ENCODE measurements around the gene SIM1.
A peak's percentile ranks its signal among the peaks of the same experiment; 100 is the strongest.

SIM1 gene

DNA sequence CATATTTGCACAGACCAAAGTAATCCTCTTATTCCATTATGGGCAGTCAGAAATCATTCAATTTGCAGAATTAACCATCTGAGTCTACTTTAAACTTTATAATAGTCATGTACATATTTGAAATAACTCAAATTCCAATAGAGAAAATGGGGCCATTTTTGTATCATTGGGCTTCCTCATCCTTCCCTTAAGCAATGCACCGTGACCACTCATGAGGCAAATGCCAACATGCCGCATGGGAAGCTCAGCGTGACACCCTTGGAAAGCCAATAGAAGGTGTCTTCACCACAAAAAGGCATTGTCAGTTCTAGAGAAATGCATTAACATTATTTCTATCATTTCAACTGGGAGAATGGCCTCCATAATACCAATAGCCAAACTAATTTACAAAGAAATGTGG lies 38.5 kb downstream of the SIM1 start:
- Histone ChIP-seq H3K27ac (ENCODE audit: low read length) (no peak overlapping the region), H3K4me1 (ENCODE audit: insufficient read depth, low read length) (peaks cover 4% of the 10 kb centered on the region; the same call in 1 of the 2 replicates), H3K4me2 (ENCODE audit: insufficient read depth, low read length) (no peak overlapping the region), H3K79me2 (ENCODE audit: insufficient read depth, low read length) (no peaks in the 10 kb centered on the region), H3K9me3 (ENCODE audit: insufficient read depth, low read length, severe bottlenecking) (no peaks in the 10 kb centered on the region), H3K36me3 (ENCODE audit: insufficient read depth, low read length) (no peaks in the 10 kb centered on the region), H4K20me1 (ENCODE audit: insufficient read depth, low read length) (no peaks in the 10 kb centered on the region), H3K4me3 (ENCODE audit: low read depth in 1 of 2, low read length in 2 of 2) (no peak overlapping the region), H3K9ac (ENCODE audit: low read depth, low read length) (no peak overlapping the region), H3K27me3 (ENCODE audit: insufficient read depth, low read length, poor library complexity) (no peaks in the 10 kb centered on the region), H2AFZ (ENCODE audit: low read depth, low read length) (no peak overlapping the region)
- ATAC-seq (ENCODE audit: insufficient read depth, low read depth) (no peak), DNase-seq (no peak)
- no peak for TF ChIP-seq EZH2 (IDR thresholded peaks at IDR 0.05; ENCODE audit: borderline replicate concordance, low read depth, low read length, severe bottlenecking)
- TF ChIP-seq, protein P1, sequence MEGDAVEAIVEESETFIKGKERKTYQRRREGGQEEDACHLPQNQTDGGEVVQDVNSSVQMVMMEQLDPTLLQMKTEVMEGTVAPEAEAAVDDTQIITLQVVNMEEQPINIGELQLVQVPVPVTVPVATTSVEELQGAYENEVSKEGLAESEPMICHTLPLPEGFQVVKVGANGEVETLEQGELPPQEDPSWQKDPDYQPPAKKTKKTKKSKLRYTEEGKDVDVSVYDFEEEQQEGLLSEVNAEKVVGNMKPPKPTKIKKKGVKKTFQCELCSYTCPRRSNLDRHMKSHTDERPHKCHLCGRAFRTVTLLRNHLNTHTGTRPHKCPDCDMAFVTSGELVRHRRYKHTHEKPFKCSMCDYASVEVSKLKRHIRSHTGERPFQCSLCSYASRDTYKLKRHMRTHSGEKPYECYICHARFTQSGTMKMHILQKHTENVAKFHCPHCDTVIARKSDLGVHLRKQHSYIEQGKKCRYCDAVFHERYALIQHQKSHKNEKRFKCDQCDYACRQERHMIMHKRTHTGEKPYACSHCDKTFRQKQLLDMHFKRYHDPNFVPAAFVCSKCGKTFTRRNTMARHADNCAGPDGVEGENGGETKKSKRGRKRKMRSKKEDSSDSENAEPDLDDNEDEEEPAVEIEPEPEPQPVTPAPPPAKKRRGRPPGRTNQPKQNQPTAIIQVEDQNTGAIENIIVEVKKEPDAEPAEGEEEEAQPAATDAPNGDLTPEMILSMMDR (IDR thresholded peaks at IDR 0.05; ENCODE audit: borderline replicate concordance, extremely low read depth, low read length, poor library complexity, severe bottlenecking): no peak

DNA sequence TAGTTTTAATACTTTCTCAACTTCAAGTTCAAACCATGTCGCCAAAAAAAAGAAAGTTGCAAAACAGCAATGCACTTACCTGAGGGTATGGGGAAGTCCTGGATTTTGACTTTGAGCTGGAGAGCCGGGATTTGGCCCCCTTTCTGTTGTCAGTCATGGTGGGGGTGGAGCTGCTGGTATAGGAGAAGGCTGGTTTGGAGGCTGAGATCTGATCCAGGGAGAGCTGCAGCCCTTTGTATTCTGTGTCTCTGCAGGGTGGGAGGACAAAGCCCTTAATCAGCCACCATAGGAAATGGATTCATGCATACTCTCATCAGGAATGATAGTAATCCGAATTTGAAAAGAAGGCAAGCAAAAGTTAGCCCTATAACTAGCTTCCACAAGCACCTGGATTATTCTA lies 44.0 kb downstream of the SIM1 start:
- no peak for TF ChIP-seq EZH2 (IDR thresholded peaks at IDR 0.05; ENCODE audit: borderline replicate concordance, low read depth, low read length, severe bottlenecking)
- TF ChIP-seq, protein P1 (IDR thresholded peaks at IDR 0.05; ENCODE audit: borderline replicate concordance, extremely low read depth, low read length, poor library complexity, severe bottlenecking): no peak
- Histone ChIP-seq H4K20me1 (ENCODE audit: insufficient read depth, low read length) (no peaks in the 10 kb centered on the region), H3K36me3 (ENCODE audit: insufficient read depth, low read length) (no peaks in the 10 kb centered on the region), H3K4me2 (ENCODE audit: insufficient read depth, low read length) (no peak overlapping the region), H3K27ac (ENCODE audit: low read length) (no peak overlapping the region), H3K27me3 (ENCODE audit: insufficient read depth, low read length, poor library complexity) (no peaks in the 10 kb centered on the region), H3K79me2 (ENCODE audit: insufficient read depth, low read length) (no peaks in the 10 kb centered on the region), H3K4me1 (ENCODE audit: insufficient read depth, low read length) (peaks cover 9% of the 10 kb centered on the region), H3K9me3 (ENCODE audit: insufficient read depth, low read length, severe bottlenecking) (no peaks in the 10 kb centered on the region), H3K9ac (ENCODE audit: low read depth, low read length) (no peak overlapping the region), H2AFZ (ENCODE audit: low read depth, low read length) (no peak overlapping the region), H3K4me3 (ENCODE audit: low read depth in 1 of 2, low read length in 2 of 2) (no peak overlapping the region)
- DNase-seq (no peak), ATAC-seq (ENCODE audit: insufficient read depth, low read depth) (no peak)

DNA sequence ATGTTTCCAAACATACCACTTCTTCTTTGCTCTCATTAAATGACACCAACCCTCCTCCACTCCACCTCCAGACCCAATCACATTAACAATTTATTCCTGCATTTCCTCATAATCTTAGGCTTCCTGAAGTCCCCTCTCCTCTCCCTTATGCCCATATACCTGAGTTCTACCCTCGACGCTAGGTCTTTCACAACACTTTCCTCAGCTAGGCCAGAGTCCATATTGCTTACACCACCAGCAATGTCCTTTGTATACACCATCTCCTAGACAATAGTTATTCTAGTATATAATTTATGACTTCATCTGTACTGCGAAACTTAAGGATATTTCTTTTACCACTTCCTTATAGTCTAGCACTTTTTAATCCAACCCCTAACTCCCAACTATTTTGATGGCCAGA lies 47.7 kb downstream of the SIM1 start:
- H3K9ac ChIP-seq (ENCODE audit: low read depth, low read length): no peak overlapping the region
- no peaks in the 10 kb centered on the region for H3K27me3 ChIP-seq (ENCODE audit: insufficient read depth, low read length, poor library complexity)
- no peak overlapping the region for H2AFZ ChIP-seq (ENCODE audit: low read depth, low read length)
- H4K20me1 ChIP-seq (ENCODE audit: insufficient read depth, low read length): no peaks in the 10 kb centered on the region
- TF ChIP-seq, protein P1 (IDR thresholded peaks at IDR 0.05; ENCODE audit: borderline replicate concordance, extremely low read depth, low read length, poor library complexity, severe bottlenecking): no peak
- no peaks in the 10 kb centered on the region for H3K79me2 ChIP-seq (ENCODE audit: insufficient read depth, low read length)
- no peak overlapping the region for H3K4me2 ChIP-seq (ENCODE audit: insufficient read depth, low read length)
- no peaks in the 10 kb centered on the region for H3K36me3 ChIP-seq (ENCODE audit: insufficient read depth, low read length)
- ATAC-seq (ENCODE audit: insufficient read depth, low read depth): no peak
- H3K9me3 ChIP-seq (ENCODE audit: insufficient read depth, low read length, severe bottlenecking): no peaks in the 10 kb centered on the region
- H3K4me3 ChIP-seq (ENCODE audit: low read depth in 1 of 2, low read length in 2 of 2): no peak overlapping the region
- H3K4me1 ChIP-seq (ENCODE audit: insufficient read depth, low read length): peaks cover 18% of the 10 kb centered on the region
- H3K27ac ChIP-seq (ENCODE audit: low read length): no peak overlapping the region
- no peak for DNase-seq

DNA sequence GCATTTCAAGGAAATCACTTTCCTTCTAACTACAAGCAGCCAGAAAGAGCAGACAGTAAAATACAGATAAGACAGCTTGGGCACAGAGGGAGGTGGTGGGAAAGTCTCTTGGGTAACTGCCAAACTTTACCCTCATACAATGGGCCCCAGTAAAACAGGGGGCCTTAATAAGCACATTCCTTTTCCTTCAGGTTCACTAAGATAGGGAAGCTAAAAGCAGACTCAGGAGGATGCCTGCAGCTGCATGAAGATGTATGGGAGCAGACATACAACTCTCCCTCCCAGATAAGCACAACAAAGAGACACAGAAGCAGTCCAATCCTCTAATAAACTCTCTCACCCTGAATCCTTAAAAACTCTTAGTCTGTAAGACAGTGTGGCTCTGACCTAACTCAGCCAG lies 49.0 kb downstream of the SIM1 start:
- Histone ChIP-seq H2AFZ (ENCODE audit: low read depth, low read length) (peak overlapping the region; percentile 65), H3K4me2 (ENCODE audit: insufficient read depth, low read length) (no peak overlapping the region), H4K20me1 (ENCODE audit: insufficient read depth, low read length) (no peaks in the 10 kb centered on the region), H3K79me2 (ENCODE audit: insufficient read depth, low read length) (no peaks in the 10 kb centered on the region), H3K4me3 (ENCODE audit: low read depth in 1 of 2, low read length in 2 of 2) (no peak overlapping the region), H3K36me3 (ENCODE audit: insufficient read depth, low read length) (no peaks in the 10 kb centered on the region), H3K4me1 (ENCODE audit: insufficient read depth, low read length) (peaks cover 18% of the 10 kb centered on the region), H3K27me3 (ENCODE audit: insufficient read depth, low read length, poor library complexity) (no peaks in the 10 kb centered on the region), H3K9me3 (ENCODE audit: insufficient read depth, low read length, severe bottlenecking) (no peaks in the 10 kb centered on the region), H3K9ac (ENCODE audit: low read depth, low read length) (no peak overlapping the region), H3K27ac (ENCODE audit: low read length) (peak overlapping the region; percentile 26)
- TF ChIP-seq, protein P1 (IDR thresholded peaks at IDR 0.05; ENCODE audit: borderline replicate concordance, extremely low read depth, low read length, poor library complexity, severe bottlenecking): no peak
- no peak for TF ChIP-seq EZH2 (IDR thresholded peaks at IDR 0.05; ENCODE audit: borderline replicate concordance, low read depth, low read length, severe bottlenecking)
- no peak for DNase-seq
- no peak for ATAC-seq (ENCODE audit: insufficient read depth, low read depth)

All from DND-41 (cell line).